Measurements from ENCODE around the gene PASD1.

DNA sequence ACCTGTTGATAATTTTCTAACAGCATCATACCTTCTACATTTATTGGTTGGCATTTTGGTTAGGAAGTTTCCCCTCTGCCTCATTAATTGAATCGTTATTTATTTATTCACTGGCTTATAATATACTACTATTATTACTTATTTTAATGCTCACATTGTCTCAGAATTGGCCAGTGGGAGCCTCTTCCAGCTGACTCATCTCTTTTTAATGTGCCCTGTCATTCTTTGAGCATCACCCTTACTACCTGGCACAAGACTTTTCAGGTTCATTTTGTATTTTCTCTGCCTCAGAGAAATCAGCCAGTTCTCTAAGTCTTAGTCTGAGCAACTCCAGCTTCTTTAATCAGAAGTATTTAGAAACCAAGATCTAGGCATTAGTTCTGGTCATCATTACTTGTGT, 71.5 kb downstream of the PASD1 start:
- TF ChIP-seq EZH2 (IDR thresholded peaks at IDR 0.05; ENCODE audit: low read length, unreplicated experiment), result no peak
- TF ChIP-seq, protein P1, sequence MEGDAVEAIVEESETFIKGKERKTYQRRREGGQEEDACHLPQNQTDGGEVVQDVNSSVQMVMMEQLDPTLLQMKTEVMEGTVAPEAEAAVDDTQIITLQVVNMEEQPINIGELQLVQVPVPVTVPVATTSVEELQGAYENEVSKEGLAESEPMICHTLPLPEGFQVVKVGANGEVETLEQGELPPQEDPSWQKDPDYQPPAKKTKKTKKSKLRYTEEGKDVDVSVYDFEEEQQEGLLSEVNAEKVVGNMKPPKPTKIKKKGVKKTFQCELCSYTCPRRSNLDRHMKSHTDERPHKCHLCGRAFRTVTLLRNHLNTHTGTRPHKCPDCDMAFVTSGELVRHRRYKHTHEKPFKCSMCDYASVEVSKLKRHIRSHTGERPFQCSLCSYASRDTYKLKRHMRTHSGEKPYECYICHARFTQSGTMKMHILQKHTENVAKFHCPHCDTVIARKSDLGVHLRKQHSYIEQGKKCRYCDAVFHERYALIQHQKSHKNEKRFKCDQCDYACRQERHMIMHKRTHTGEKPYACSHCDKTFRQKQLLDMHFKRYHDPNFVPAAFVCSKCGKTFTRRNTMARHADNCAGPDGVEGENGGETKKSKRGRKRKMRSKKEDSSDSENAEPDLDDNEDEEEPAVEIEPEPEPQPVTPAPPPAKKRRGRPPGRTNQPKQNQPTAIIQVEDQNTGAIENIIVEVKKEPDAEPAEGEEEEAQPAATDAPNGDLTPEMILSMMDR (conservative IDR thresholded peaks at IDR 0.05; ENCODE audit: low read depth, low read length), result no peak
- no peak for TF ChIP-seq EZH2phosphoT487 (IDR thresholded peaks at IDR 0.05; ENCODE audit: borderline replicate concordance, low read length)
